DMS153 treated with DMSO at 0.1 percent for 48 hours (cell line): ENCODE measurements around the gene CHRNB2.

ENCODE experiments used
- DNase-seq: peaks from one replicate; lab custom pipeline; 2025; ENCODE audit not compliant: unreplicated experiment; lab: John Stamatoyannopoulos, UW

The CHRNB2 gene

GRCh38 chr1:154551474-154551873 lies 16.1 kb upstream of the CHRNB2 start:
- no peak for DNase-seq

- DNase-seq = no peak
These were observed 15.5 kb upstream of the CHRNB2 start for GRCh38 chr1:154552036-154552435.

DNA sequence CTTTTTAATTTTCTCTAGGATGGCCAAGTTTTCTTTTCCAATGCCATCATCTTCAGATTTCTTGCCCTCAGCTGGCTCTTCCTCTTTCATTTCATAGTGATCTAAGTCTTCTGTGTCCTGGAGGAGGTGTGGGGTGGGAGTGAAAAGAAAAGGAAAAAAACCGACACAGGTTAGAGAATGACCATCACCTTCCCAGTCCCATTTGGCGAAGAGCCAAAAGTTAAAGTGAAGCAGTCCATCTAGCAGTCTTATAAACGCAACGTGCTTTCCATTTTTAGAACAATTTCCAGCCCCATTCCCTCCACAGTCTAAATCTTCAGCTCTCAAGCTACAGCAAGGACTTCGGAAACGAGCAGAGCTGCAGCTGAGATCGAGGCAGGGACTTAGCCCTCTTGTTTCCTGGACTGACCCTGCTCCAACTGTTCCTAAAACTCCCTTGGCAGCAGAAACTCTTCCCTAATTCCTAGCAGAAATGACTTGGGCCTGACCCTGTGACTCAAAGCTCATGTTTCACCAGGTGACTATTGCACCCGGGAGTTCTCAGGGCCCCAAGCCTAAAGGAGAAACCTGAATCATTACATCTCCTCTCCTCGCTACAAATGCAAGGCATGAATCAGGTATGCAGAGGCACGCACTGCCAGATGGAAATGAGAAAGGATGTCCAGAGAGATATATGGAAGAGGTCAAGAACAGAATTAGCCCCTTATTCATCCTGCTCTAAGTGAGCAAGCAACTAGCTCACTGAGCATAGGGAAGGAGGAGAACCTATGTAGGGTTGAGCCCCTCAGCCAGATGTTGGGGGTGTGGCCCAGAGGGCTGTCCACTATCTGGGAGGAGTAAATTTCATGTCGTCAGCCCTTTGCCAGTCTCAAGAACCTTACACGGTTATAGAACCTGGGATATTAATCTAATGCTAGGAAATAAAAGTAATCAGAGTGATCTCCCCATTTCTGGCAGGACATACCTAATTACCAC lies 14.2 kb upstream of the CHRNB2 start:
- DNase-seq = no peak

DNA sequence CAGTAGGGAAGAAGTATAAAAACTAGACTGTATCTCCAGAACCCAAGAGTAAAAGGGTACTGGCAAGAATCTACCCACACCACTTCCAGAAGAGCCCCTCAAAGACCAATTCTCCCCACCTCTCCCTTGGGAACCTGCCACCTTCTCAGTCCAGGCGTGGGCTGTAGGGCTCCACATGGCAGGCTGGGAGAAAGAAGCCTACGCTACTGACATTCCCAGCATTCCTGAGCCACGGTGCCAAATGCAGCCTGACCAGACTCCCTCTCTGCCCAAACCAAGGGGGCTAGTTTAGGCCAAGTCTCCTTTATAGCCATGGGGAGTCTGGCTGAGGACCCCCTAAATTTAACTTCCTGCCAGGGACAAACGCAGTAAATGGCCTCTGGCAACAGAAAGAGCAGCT lies 11.2 kb upstream of the CHRNB2 start:
- no peak for DNase-seq

DNA sequence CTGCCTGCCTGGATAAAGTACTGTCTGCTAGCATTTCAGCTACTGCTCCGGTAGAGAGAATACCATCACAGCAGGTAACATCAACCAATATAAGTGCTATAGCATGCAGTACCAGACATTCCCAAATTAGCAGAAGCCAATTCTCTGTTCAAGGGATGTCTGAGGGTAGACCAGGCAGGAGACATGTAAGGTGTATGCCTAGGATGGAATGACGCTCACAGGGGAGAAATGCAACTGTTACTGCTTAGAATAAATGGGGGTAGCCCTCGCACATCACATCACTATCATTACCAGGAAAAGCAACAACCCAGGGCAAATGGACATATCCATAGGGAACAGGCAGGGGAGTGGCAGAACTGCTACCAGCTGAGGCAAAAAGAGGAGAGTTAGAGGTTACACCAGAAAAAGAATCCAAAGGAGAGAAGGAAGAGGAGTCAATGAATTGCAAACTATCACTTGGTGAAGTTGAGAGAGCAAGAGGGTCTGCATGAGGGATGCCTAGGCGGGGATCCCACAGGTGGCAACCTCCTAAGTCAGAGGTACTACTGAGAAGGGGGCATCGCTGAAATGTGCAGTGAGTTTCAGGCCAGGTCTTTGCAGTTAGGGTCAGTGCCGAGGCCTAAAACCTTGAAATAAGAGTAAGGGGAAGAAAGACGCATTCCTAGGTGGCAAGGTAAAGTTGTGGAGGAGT lies 10.2 kb upstream of the CHRNB2 start:
- no peak for DNase-seq

DNA sequence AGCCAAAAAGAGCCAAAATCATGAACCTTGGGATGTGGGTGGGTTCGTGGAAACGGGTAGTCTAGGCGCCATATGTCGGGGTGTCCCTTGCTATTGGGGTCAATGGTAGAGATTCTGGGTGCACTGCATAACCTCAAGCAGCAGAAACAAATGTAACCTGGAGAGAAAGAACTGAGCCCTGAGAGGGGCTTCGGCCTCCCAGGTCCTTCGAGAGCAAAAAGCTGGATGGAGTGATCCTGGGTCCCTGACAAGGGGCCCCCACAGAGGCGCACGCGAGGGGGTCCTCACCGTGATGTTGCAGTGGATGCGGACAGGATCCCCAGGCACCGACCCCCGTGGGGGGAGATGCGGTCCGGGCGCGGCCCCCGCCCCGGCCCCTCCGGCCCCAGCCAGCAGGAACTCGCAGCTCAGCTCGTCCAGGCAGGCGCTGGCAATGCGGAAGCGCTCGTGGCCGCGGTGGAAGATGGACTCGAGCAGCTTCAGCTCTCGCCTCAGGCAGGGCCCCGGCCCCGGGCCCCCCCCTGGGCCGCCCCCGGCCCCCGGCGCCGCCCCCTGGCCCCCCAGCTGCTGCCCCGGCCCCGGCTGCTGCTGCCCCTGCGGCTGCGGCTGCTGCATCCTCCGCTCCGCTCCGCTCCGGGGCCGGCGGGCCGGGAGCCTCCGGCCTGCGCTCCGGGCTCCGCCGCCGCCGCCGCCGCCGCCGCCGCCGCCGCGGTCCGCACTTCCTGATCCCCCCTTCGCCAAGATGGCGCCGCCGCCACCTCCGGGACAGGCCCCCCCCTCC lies 9.4 kb upstream of the CHRNB2 start, which contains the start of gene UBE2Q1:
Gene UBE2Q1 (minus strand): TSS at position 724 of the 781 bp plus-strand sequence. CDS start 109 bp downstream, at position 615.
- no peak for DNase-seq

DNA sequence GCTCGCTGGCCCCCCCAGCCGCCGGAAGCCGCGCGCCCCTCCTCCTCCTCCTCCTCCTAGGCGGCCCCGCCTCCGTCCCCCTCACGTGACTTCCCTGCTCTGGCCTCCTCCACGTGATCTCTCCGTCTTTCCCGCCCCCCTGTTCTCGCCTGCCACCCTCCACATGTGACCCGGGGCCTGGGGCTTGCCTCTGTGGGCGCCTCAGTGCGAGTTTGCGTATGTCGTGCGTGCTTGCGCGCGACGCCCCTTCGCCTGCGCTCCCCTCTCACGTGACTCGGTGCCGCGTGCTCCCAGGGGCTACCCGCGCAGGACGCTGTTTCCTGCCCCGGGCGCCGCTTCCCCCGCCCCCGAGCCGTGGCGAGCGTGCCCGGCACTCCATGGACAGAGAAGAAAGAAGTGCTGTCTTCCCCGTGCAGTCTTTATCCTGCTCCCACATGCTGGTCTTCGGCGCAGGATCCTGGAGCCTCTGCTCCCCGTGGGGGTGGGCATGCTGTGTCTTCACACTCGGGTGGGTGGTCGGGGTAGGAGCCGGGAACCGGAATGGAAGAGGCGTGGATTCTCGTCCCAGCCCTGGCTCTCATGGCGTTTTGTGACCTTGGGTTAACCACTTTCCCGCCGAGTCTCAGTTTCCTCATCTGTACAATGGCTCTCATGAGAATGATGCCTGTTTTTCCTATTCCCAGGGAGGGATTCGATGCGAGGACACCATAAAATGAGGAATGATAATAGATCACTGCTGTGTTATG lies 8.7 kb upstream of the CHRNB2 start:
- DNase-seq = peak; percentile 99

DNA sequence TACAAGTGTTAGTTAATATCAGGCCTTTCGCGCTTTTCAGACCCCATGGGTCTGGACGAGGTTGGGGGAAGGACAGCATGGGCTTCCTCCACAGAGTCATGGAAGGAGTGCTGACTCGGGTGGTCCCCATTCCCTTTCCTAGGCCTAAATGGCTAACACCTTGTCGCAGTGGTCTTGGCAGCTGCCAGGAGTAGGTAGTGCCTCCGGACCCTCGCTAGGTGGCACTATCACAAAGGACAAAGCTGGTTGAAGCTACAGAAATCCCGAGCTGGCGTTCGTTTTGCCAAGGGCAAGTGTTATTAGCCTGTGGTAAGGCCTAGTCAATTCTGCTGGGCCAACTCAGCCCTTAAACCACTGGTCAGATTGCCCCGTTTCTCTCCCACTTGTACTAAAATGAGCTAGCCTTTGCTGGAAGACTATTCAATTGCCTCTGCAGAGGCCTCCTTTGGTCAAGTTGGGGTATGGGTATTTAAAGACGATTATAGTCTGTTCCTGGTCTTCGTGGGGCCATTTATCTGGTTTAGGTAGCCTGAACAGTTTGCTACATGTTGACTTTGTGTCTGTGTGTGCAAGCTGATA lies 8.0 kb upstream of the CHRNB2 start:
- peak; percentile 97 for DNase-seq

GRCh38 chr1:154565876-154566275 lies 1.7 kb upstream of the CHRNB2 start:
- no peak for DNase-seq

GRCh38 chr1:154568157-154568815 lies 708 bp downstream of the CHRNB2 start:
- DNase-seq = no peak

DNA sequence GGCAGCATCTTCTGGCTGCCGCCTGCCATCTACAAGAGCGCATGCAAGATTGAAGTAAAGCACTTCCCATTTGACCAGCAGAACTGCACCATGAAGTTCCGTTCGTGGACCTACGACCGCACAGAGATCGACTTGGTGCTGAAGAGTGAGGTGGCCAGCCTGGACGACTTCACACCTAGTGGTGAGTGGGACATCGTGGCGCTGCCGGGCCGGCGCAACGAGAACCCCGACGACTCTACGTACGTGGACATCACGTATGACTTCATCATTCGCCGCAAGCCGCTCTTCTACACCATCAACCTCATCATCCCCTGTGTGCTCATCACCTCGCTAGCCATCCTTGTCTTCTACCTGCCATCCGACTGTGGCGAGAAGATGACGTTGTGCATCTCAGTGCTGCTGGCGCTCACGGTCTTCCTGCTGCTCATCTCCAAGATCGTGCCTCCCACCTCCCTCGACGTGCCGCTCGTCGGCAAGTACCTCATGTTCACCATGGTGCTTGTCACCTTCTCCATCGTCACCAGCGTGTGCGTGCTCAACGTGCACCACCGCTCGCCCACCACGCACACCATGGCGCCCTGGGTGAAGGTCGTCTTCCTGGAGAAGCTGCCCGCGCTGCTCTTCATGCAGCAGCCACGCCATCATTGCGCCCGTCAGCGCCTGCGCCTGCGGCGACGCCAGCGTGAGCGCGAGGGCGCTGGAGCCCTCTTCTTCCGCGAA lies 3.8 kb downstream of the CHRNB2 start:
- DNase-seq = no peak

- no peak for DNase-seq
These were observed 4.3 kb downstream of the CHRNB2 start for GRCh38 chr1:154571964-154572288.

- no peak for DNase-seq
These were observed 5.0 kb downstream of the CHRNB2 start for GRCh38 chr1:154572468-154573167.

- DNase-seq = no peak
These were observed 5.6 kb downstream of the CHRNB2 start for GRCh38 chr1:154573168-154573510.

- peak; percentile 61 for DNase-seq
These were observed 7.1 kb downstream of the CHRNB2 start for GRCh38 chr1:154574716-154575115.

DNA sequence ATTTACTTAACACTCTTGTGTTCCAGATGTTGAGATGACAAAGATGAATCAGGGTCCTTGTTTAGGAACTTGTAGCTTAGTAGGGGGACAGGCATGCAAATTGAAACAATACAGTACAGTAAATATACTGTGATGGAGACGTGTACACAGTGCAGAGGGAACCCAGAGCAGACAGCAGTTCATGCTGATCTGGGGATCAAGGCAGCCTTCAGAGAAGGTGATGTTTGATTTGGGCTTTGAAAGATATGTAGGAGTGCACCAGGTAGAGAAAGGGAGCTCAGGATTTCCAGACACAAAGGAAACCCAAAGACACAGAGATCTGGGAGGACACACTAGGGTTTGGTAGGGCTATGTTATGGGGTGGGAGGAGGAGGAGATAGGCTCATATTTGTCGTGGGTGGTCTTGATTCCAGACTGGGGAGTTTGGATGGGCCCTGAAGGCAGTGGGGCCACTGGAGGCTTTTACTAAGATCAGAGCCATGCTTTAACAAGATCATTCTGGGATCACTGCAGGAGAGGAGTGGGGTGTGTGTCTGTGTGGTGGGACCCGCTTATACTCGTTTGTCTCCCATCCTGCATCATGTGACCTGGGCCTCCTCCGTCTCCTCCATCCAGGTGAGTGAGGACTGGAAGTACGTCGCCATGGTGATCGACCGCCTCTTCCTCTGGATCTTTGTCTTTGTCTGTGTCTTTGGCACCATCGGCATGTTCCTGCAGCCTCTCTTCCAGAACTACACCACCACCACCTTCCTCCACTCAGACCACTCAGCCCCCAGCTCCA lies 7.8 kb downstream of the CHRNB2 start:
- no peak for DNase-seq

GRCh38 chr1:154575951-154576566 lies 8.5 kb downstream of the CHRNB2 start:
- DNase-seq = no peak
